WTC11 (cell line): Measurements from ENCODE around the gene TBC1D1. TPM values are rescaled to one million over a fixed set of nuclear protein-coding genes. Genes with fewer than 3 reads are reported as not detected.

Source experiments
- ATAC-seq: fragments of 200-7000 bp; cut with Tn5 transposase; 2 replicates; pipeline ENCODE4 v1.10.0; 2021; ENCODE audit warnings: mild to moderate bottlenecking, moderate library complexity
- CTCF ChIA-PET: fragments of 300-600 bp; sonication (Branson Sonifier 250); formaldehyde crosslinking; loops from one replicate; lab custom pipeline; 2021; ENCODE audit warnings: antibody characterized with exemption; lab: Charles Lee
- POLR2A ChIA-PET: fragments of 350-600 bp; sonication (Branson Sonifier 250); formaldehyde crosslinking; loops from one replicate; lab custom pipeline; 2021; ENCODE audit warnings: antibody characterized with exemption; lab: Charles Lee
- DNase-seq: peaks from one replicate; pipeline ENCODE4 v3.0.0; 2021; ENCODE audit warnings: low spot score
- H3K27ac Mint-ChIP-seq: 2 replicates; pipeline ENCODE4 v1.8.0; 2021; ENCODE audit warnings: mixed read lengths
- H3K27me3 Mint-ChIP-seq: 2 replicates; pipeline ENCODE4 v1.8.0; 2021; ENCODE audit warnings: low read depth, mild to moderate bottlenecking, moderate library complexity, mixed read lengths
- H3K36me3 Mint-ChIP-seq: 2 replicates; pipeline ENCODE4 v1.8.0; 2021; ENCODE audit warnings: mixed read lengths
- H3K4me1 Mint-ChIP-seq: 2 replicates; pipeline ENCODE4 v1.8.0; 2022; ENCODE audit warnings: mixed read lengths
- H3K4me3 Mint-ChIP-seq: 2 replicates; pipeline ENCODE4 v1.8.0; 2021; ENCODE audit warnings: mild to moderate bottlenecking, moderate library complexity, mixed read lengths
- H3K9me3 Mint-ChIP-seq: 2 replicates; pipeline ENCODE4 v1.8.0; 2021; ENCODE audit warnings: mixed read lengths
- IRF2 ChIP-seq: sonication (generic); formaldehyde crosslinking; IDR thresholded peaks from 2 replicates; pipeline ENCODE4 v1.8.0; 2022; ENCODE audit warnings: low read depth, missing genetic modification reagents, borderline replicate concordance
- NFE2L1 ChIP-seq: sonication (generic); formaldehyde crosslinking; IDR thresholded peaks from 2 replicates; pipeline ENCODE4 v1.8.1; 2023; ENCODE audit warnings: missing genetic modification reagents
- SMAD4 ChIP-seq: sonication (generic); formaldehyde crosslinking; IDR thresholded peaks from 2 replicates; pipeline ENCODE4 v1.8.0; 2022; ENCODE audit warnings: mild to moderate bottlenecking, missing genetic modification reagents
- ZNF121 ChIP-seq: sonication (generic); formaldehyde crosslinking; IDR thresholded peaks from 2 replicates; pipeline ENCODE4 v1.8.0; 2023; ENCODE audit warnings: missing genetic modification reagents
- ZNF423 ChIP-seq: fragments of 250-450 bp; sonication (Bioruptor Pico); IDR thresholded peaks from 2 replicates; pipeline ENCODE4 v2.1.2; 2022; ENCODE audit warnings: mild to moderate bottlenecking, moderate library complexity
- total RNA-seq: library from RNA; stranded (reverse); gene quantifications from 3 replicates; pipeline ENCODE4 v1.2.3, GENCODE V29; 2021
- TF ChIP-seq, protein P1 (sequence below): fragments of 250-450 bp; sonication (Bioruptor Pico); IDR thresholded peaks from 2 replicates; pipeline ENCODE4 v1.9.0; 2021; ENCODE audit warnings: mild to moderate bottlenecking
- TF ChIP-seq, protein P2 (sequence below): sonication (generic); formaldehyde crosslinking; IDR thresholded peaks from 2 replicates; pipeline ENCODE4 v1.8.1; 2023; ENCODE audit warnings: mild to moderate bottlenecking, missing genetic modification reagents
- TF ChIP-seq, protein P3 (sequence below): fragments of 250-450 bp; sonication (Bioruptor Pico); IDR thresholded peaks from 2 replicates; pipeline ENCODE4 v1.9.0; 2021; ENCODE audit warnings: moderate library complexity, mild to moderate bottlenecking, inconsistent platforms, borderline replicate concordance
- TF ChIP-seq, protein P4 (sequence below): fragments of 250-450 bp; sonication (Bioruptor Pico); IDR thresholded peaks from 2 replicates; pipeline ENCODE4 v1.9.0; 2021; ENCODE audit warnings: mild to moderate bottlenecking, borderline replicate concordance
- TF ChIP-seq, protein P5 (sequence below): sonication (generic); formaldehyde crosslinking; IDR thresholded peaks from 2 replicates; pipeline ENCODE4 v1.8.1; 2023; ENCODE audit warnings: mild to moderate bottlenecking, missing genetic modification reagents
- TF ChIP-seq, protein P6 (sequence below): sonication (generic); formaldehyde crosslinking; IDR thresholded peaks from 2 replicates; pipeline ENCODE4 v1.8.1; 2023; ENCODE audit warnings: mild to moderate bottlenecking, missing genetic modification reagents, borderline replicate concordance

Gene TBC1D1
- total RNA-seq, 1 experiment from 2014 or later, result 134 TPM

DNA sequence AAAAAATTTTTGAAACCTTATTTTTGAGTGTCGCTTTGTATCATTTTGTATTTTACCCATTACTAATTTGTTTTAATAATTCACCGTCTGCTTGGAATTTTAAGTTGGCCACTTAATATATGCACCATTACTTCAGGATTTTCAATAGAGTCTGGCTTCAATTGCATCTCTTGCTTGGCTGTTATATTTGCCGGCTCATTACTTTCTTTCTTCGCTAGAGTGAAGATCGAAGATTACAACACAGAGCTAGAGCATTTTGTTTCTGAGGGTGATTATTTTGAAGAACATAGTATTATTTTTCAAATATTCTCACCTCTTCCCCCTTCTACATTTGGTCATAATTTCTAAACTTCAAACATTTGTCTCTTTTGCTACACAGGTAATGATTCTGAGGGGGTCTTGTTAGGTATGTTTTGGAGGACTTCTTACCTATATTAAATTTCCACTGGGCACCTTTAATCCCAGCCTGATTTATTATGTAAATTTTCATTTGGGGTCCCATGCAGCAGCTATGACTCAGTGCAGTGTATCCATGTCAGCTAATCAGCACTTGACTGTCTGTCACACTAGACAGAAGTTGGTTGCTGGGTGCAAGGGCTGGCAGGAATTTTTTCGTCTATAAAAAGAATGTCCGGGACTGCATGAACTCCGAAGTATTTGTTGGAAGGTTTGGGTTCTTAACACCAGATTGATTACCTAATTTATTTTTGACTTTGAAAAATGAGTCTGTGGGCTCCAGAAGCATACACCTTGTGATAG is 18.6 kb downstream of the TBC1D1 start:
- CTCF ChIA-PET, result no interaction called here
- DNase-seq (no peak), ATAC-seq (no peak)
- Mint-ChIP-seq H3K9me3 (no peaks in the 10 kb centered on the region), H3K36me3 (no peaks in the 10 kb centered on the region), H3K27ac (no peak overlapping the region), H3K4me1 (peaks cover 21% of the 10 kb centered on the region), H3K4me3 (no peak overlapping the region), H3K27me3 (no peaks in the 10 kb centered on the region)
- TF ChIP-seq, protein P1, sequence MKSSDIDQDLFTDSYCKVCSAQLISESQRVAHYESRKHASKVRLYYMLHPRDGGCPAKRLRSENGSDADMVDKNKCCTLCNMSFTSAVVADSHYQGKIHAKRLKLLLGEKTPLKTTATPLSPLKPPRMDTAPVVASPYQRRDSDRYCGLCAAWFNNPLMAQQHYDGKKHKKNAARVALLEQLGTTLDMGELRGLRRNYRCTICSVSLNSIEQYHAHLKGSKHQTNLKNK (CRISPR knock-in tag), result no peak
- TF ChIP-seq, protein P2, sequence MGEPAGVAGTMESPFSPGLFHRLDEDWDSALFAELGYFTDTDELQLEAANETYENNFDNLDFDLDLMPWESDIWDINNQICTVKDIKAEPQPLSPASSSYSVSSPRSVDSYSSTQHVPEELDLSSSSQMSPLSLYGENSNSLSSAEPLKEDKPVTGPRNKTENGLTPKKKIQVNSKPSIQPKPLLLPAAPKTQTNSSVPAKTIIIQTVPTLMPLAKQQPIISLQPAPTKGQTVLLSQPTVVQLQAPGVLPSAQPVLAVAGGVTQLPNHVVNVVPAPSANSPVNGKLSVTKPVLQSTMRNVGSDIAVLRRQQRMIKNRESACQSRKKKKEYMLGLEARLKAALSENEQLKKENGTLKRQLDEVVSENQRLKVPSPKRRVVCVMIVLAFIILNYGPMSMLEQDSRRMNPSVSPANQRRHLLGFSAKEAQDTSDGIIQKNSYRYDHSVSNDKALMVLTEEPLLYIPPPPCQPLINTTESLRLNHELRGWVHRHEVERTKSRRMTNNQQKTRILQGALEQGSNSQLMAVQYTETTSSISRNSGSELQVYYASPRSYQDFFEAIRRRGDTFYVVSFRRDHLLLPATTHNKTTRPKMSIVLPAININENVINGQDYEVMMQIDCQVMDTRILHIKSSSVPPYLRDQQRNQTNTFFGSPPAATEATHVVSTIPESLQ (CRISPR knock-in tag), result no peak
- TF ChIP-seq NFE2L1, result no peak
- TF ChIP-seq, protein P3, sequence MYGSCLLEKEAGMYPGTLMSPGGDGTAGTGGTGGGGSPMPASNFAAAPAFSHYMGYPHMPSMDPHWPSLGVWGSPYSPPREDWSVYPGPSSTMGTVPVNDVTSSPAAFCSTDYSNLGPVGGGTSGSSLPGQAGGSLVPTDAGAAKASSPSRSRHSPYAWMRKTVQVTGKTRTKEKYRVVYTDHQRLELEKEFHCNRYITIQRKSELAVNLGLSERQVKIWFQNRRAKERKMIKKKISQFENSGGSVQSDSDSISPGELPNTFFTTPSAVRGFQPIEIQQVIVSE (CRISPR knock-in tag), result no peak
- TF ChIP-seq ZNF423, result no peak
- no peak for TF ChIP-seq SMAD4 (CRISPR knock-in tag)
- TF ChIP-seq, protein P4, sequence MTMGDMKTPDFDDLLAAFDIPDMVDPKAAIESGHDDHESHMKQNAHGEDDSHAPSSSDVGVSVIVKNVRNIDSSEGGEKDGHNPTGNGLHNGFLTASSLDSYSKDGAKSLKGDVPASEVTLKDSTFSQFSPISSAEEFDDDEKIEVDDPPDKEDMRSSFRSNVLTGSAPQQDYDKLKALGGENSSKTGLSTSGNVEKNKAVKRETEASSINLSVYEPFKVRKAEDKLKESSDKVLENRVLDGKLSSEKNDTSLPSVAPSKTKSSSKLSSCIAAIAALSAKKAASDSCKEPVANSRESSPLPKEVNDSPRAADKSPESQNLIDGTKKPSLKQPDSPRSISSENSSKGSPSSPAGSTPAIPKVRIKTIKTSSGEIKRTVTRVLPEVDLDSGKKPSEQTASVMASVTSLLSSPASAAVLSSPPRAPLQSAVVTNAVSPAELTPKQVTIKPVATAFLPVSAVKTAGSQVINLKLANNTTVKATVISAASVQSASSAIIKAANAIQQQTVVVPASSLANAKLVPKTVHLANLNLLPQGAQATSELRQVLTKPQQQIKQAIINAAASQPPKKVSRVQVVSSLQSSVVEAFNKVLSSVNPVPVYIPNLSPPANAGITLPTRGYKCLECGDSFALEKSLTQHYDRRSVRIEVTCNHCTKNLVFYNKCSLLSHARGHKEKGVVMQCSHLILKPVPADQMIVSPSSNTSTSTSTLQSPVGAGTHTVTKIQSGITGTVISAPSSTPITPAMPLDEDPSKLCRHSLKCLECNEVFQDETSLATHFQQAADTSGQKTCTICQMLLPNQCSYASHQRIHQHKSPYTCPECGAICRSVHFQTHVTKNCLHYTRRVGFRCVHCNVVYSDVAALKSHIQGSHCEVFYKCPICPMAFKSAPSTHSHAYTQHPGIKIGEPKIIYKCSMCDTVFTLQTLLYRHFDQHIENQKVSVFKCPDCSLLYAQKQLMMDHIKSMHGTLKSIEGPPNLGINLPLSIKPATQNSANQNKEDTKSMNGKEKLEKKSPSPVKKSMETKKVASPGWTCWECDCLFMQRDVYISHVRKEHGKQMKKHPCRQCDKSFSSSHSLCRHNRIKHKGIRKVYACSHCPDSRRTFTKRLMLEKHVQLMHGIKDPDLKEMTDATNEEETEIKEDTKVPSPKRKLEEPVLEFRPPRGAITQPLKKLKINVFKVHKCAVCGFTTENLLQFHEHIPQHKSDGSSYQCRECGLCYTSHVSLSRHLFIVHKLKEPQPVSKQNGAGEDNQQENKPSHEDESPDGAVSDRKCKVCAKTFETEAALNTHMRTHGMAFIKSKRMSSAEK (CRISPR knock-in tag), result no peak
- TF ChIP-seq, protein P5, sequence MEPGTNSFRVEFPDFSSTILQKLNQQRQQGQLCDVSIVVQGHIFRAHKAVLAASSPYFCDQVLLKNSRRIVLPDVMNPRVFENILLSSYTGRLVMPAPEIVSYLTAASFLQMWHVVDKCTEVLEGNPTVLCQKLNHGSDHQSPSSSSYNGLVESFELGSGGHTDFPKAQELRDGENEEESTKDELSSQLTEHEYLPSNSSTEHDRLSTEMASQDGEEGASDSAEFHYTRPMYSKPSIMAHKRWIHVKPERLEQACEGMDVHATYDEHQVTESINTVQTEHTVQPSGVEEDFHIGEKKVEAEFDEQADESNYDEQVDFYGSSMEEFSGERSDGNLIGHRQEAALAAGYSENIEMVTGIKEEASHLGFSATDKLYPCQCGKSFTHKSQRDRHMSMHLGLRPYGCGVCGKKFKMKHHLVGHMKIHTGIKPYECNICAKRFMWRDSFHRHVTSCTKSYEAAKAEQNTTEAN (CRISPR knock-in tag), result no peak
- TF ChIP-seq, protein P6, sequence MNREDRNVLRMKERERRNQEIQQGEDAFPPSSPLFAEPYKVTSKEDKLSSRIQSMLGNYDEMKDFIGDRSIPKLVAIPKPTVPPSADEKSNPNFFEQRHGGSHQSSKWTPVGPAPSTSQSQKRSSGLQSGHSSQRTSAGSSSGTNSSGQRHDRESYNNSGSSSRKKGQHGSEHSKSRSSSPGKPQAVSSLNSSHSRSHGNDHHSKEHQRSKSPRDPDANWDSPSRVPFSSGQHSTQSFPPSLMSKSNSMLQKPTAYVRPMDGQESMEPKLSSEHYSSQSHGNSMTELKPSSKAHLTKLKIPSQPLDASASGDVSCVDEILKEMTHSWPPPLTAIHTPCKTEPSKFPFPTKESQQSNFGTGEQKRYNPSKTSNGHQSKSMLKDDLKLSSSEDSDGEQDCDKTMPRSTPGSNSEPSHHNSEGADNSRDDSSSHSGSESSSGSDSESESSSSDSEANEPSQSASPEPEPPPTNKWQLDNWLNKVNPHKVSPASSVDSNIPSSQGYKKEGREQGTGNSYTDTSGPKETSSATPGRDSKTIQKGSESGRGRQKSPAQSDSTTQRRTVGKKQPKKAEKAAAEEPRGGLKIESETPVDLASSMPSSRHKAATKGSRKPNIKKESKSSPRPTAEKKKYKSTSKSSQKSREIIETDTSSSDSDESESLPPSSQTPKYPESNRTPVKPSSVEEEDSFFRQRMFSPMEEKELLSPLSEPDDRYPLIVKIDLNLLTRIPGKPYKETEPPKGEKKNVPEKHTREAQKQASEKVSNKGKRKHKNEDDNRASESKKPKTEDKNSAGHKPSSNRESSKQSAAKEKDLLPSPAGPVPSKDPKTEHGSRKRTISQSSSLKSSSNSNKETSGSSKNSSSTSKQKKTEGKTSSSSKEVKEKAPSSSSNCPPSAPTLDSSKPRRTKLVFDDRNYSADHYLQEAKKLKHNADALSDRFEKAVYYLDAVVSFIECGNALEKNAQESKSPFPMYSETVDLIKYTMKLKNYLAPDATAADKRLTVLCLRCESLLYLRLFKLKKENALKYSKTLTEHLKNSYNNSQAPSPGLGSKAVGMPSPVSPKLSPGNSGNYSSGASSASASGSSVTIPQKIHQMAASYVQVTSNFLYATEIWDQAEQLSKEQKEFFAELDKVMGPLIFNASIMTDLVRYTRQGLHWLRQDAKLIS, result no peak
- POLR2A ChIA-PET, result no interaction called here

DNA sequence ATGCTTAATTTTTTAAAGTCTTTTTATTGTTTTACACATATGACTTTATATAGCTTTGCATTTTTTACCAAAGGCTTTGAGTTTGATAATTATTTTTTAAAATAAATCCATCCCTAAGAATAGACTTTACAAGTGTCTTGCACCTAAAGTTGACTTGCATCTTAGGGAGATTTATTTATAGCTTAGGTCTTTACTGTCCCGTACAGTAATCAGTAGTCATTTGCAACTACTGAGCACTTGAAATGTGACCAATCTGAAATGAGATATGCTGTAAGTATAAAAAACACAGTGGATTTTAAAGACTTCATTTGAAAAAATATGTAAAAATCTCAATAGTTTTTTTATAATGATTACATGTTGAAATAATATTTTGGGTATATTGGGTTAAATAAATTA is 19.2 kb downstream of the TBC1D1 start:
- no peaks in the 10 kb centered on the region for H3K36me3 Mint-ChIP-seq

More for the DNA sequence above, 19.2 kb downstream of the TBC1D1 start:
- H3K27ac Mint-ChIP-seq, result no peak overlapping the region
- TF ChIP-seq IRF2 (CRISPR knock-in tag) (no peak), ZNF121 (CRISPR knock-in tag) (no peak)
- TF ChIP-seq, all 79 proteins: peak for 0
- ATAC-seq (no peak), DNase-seq (no peak)
- ChIA-PET POLR2A (no interaction called here), CTCF (no interaction called here)
- Mint-ChIP-seq H3K9me3 (no peaks in the 10 kb centered on the region), H3K4me3 (no peak overlapping the region), H3K4me1 (peaks cover 21% of the 10 kb centered on the region), H3K27me3 (no peaks in the 10 kb centered on the region)
